ENCODE data around the gene NBEA.

DNA sequence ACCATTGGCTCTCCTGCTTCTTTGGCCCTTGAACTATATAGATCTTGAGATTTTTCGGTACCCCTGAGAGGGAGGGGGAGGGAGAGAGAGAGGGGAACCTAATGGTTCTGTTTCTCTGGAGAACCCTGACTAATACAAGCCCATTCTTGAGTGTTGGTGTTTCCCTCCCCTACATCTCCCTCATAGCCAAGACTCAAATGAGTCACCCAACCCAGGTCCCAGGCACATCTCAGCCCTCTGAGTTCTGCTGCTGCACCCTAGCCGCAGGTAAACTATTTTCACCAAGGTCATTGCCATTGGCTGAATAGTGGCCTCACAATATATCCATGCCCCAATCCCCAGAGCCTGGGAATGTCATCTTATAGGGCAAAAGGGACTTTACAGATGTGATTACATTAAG is 760.2 kb downstream of the NBEA start:
- TF ChIP-seq EZH2 (IDR thresholded peaks at IDR 0.05; ENCODE audit: low read length, unreplicated experiment) = no peak
- TF ChIP-seq, protein P1, sequence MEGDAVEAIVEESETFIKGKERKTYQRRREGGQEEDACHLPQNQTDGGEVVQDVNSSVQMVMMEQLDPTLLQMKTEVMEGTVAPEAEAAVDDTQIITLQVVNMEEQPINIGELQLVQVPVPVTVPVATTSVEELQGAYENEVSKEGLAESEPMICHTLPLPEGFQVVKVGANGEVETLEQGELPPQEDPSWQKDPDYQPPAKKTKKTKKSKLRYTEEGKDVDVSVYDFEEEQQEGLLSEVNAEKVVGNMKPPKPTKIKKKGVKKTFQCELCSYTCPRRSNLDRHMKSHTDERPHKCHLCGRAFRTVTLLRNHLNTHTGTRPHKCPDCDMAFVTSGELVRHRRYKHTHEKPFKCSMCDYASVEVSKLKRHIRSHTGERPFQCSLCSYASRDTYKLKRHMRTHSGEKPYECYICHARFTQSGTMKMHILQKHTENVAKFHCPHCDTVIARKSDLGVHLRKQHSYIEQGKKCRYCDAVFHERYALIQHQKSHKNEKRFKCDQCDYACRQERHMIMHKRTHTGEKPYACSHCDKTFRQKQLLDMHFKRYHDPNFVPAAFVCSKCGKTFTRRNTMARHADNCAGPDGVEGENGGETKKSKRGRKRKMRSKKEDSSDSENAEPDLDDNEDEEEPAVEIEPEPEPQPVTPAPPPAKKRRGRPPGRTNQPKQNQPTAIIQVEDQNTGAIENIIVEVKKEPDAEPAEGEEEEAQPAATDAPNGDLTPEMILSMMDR (conservative IDR thresholded peaks at IDR 0.05; ENCODE audit: low read depth, low read length) = no peak
- TF ChIP-seq EZH2phosphoT487 (IDR thresholded peaks at IDR 0.05; ENCODE audit: borderline replicate concordance, low read length) = no peak
